HepG2 (cell line): ENCODE measurements around the gene IDNK. TPM values are rescaled to one million over a fixed set of nuclear protein-coding genes. Genes with fewer than 3 reads are reported as not detected.

ENCODE experiments used
- ARID4A ChIP-seq: sonication (generic); formaldehyde crosslinking; IDR thresholded peaks from 2 replicates; pipeline ENCODE4 v1.5.0; 2020; ENCODE audit warnings: mild to moderate bottlenecking, missing genetic modification reagents, borderline replicate concordance
- HMGA1 ChIP-seq: sonication (generic); formaldehyde crosslinking; conservative IDR thresholded peaks from 2 replicates; pipeline ENCODE4 v1.4.0; 2020; ENCODE audit warnings: missing genetic modification reagents
- SALL2 ChIP-seq: sonication (generic); formaldehyde crosslinking; IDR thresholded peaks from 2 replicates; pipeline ENCODE4 v1.8.1; 2023; ENCODE audit warnings: mild to moderate bottlenecking, missing genetic modification reagents, inconsistent platforms
- SIX1 ChIP-seq: sonication (generic); formaldehyde crosslinking; IDR thresholded peaks from 2 replicates; pipeline ENCODE4 v1.4.0; 2020; ENCODE audit warnings: missing genetic modification reagents, borderline replicate concordance
- ZMYM2 ChIP-seq: sonication (generic); formaldehyde crosslinking; IDR thresholded peaks from 2 replicates; pipeline ENCODE4 v1.8.0; 2022; ENCODE audit warnings: mild to moderate bottlenecking, missing genetic modification reagents
- ZXDC ChIP-seq: sonication (generic); formaldehyde crosslinking; IDR thresholded peaks from 2 replicates; pipeline ENCODE4 v1.5.0; 2020; ENCODE audit warnings: mild to moderate bottlenecking, missing genetic modification reagents
- polyA plus RNA-seq, 8 experiments: library from polyadenylated mRNA; depleted of rRNA in 3 of 8; stranded (reverse) in 7 of 8; unstranded in 1 of 8; fragments of >200 nt; fragmentation: Illumina TruSeq in 4 of 8; extraction: Trizol in 4 of 8; gene quantifications; 2 replicates each; pipeline versions ENCODE4 v1.2.1 to v1.2.3, GENCODE V29; 2011 to 2016; ENCODE audit warnings: low read depth in 4 of 8, missing spikeins in 1 of 8, mixed read lengths in 1 of 8; ENCODE audit not compliant: insufficient read depth in 1 of 8
- total RNA-seq, 5 experiments: library from RNA; depleted of rRNA; stranded (reverse); fragments of >200 nt; fragmentation: Illumina TruSeq; extraction: Trizol; gene quantifications; 2 replicates each; pipeline ENCODE4 v1.2.3, GENCODE V29; 2016; ENCODE audit warnings: low read depth in 1 of 5

Gene IDNK
- total and polyA plus RNA-seq, 2 of the 13 experiments (the other 11 are each of a cell fraction or from before 2014, with no cell fraction given), result 3.1 to 4.8 TPM

GRCh38 chr9:83623679-83624076 lies 735 bp downstream of the IDNK start (continued):
- TF ChIP-seq ARID4A (CRISPR knock-in tag) (peak; percentile 4; the same call in 1 of the 2 replicates), ZMYM2 (CRISPR knock-in tag) (no peak), ZXDC (no peak), SALL2 (peak; percentile 20; the same call in 1 of the 2 replicates), SIX1 (no peak), HMGA1 (no peak)
